HepG2 (cell line): ENCODE results near the gene BCAM. TPM values are rescaled to one million over a fixed set of nuclear protein-coding genes. Genes with fewer than 3 reads are reported as not detected.

Experiments
- CBFB ChIP-seq: sonication (generic); formaldehyde crosslinking; IDR thresholded peaks from 2 replicates; pipeline ENCODE4 v1.4.0; 2020; ENCODE audit warnings: missing genetic modification reagents
- GZF1 ChIP-seq: sonication (generic); formaldehyde crosslinking; IDR thresholded peaks from 2 replicates; pipeline ENCODE4 v1.5.1; 2020; ENCODE audit warnings: mild to moderate bottlenecking, missing genetic modification reagents
- HIVEP1 ChIP-seq: sonication (generic); formaldehyde crosslinking; IDR thresholded peaks from 2 replicates; pipeline ENCODE4 v1.4.0; 2020; ENCODE audit warnings: mild to moderate bottlenecking, missing genetic modification reagents
- HNRNPH1 ChIP-seq: fragments of 200-400 bp; formaldehyde crosslinking; optimal IDR thresholded peaks from 2 replicates; pipeline ENCODE3; 2017; ENCODE audit warnings: mild to moderate bottlenecking, low read depth, low read length
- KDM1A ChIP-seq: IDR thresholded peaks from 2 replicates; pipeline ENCODE4 v1.6.1; 2016; ENCODE audit warnings: missing compliant biosample characterization
- MED8 ChIP-seq: sonication (generic); formaldehyde crosslinking; IDR thresholded peaks from 2 replicates; pipeline ENCODE4 v1.8.1; 2023; ENCODE audit warnings: mild to moderate bottlenecking, missing genetic modification reagents; ENCODE audit not compliant: insufficient replicate concordance
- NAIF1 ChIP-seq: sonication (generic); formaldehyde crosslinking; IDR thresholded peaks from 2 replicates; pipeline ENCODE4 v1.5.0; 2020; ENCODE audit warnings: mild to moderate bottlenecking, missing genetic modification reagents, borderline replicate concordance
- SMAD3 ChIP-seq: sonication (generic); formaldehyde crosslinking; IDR thresholded peaks from 2 replicates; pipeline ENCODE4 v1.4.0; 2020; ENCODE audit warnings: missing genetic modification reagents
- SRF ChIP-seq: IDR thresholded peaks from 2 replicates; pipeline ENCODE4 v1.6.1; 2011; ENCODE audit warnings: mild to moderate bottlenecking, low read depth, low read length, moderate library complexity
- TRIM24 ChIP-seq: sonication (generic); formaldehyde crosslinking; IDR thresholded peaks from 2 replicates; pipeline ENCODE4 v1.8.0; 2022; ENCODE audit warnings: mild to moderate bottlenecking, missing genetic modification reagents
- ZFAT ChIP-seq: sonication (generic); formaldehyde crosslinking; conservative IDR thresholded peaks from 2 replicates; pipeline ENCODE4 v1.8.1; 2023; ENCODE audit warnings: missing genetic modification reagents, inconsistent platforms
- ZNF337 ChIP-seq: sonication (generic); formaldehyde crosslinking; IDR thresholded peaks from 2 replicates; pipeline ENCODE4 v1.5.1; 2020; ENCODE audit warnings: missing genetic modification reagents, low read depth, mild to moderate bottlenecking, borderline replicate concordance
- ZNF343 ChIP-seq: sonication (generic); formaldehyde crosslinking; IDR thresholded peaks from 2 replicates; pipeline ENCODE4 v1.4.0; 2020; ENCODE audit warnings: mild to moderate bottlenecking, missing genetic modification reagents
- ZNF589 ChIP-seq: sonication (generic); formaldehyde crosslinking; conservative IDR thresholded peaks from 2 replicates; pipeline ENCODE4 v1.8.0; 2022; ENCODE audit warnings: mild to moderate bottlenecking, moderate library complexity, missing genetic modification reagents
- ZNF598 ChIP-seq: sonication (generic); formaldehyde crosslinking; IDR thresholded peaks from 2 replicates; pipeline ENCODE4 v1.5.1; 2020; ENCODE audit warnings: mild to moderate bottlenecking, missing genetic modification reagents, borderline replicate concordance
- polyA plus RNA-seq, 8 experiments: library from polyadenylated mRNA; depleted of rRNA in 3 of 8; stranded (reverse) in 7 of 8; unstranded in 1 of 8; fragments of >200 nt; fragmentation: Illumina TruSeq in 4 of 8; extraction: Trizol in 4 of 8; gene quantifications; 2 replicates each; pipeline versions ENCODE4 v1.2.1 to v1.2.3, GENCODE V29; 2011 to 2016; ENCODE audit warnings: low read depth in 4 of 8, missing spikeins in 1 of 8, mixed read lengths in 1 of 8; ENCODE audit not compliant: insufficient read depth in 1 of 8
- total RNA-seq, 5 experiments: library from RNA; depleted of rRNA; stranded (reverse); fragments of >200 nt; fragmentation: Illumina TruSeq; extraction: Trizol; gene quantifications; 2 replicates each; pipeline ENCODE4 v1.2.3, GENCODE V29; 2016; ENCODE audit warnings: low read depth in 1 of 5
- TF ChIP-seq, protein P1 (sequence below): sonication (generic); formaldehyde crosslinking; IDR thresholded peaks from 2 replicates; pipeline ENCODE4 v1.5.1; 2020; ENCODE audit warnings: missing genetic modification reagents, mild to moderate bottlenecking, borderline replicate concordance
- TF ChIP-seq, protein P2 (sequence below): sonication (generic); formaldehyde crosslinking; IDR thresholded peaks from 2 replicates; pipeline ENCODE4 v1.5.0; 2020; ENCODE audit warnings: mild to moderate bottlenecking, missing genetic modification reagents, moderate library complexity
- TF ChIP-seq, protein P3 (sequence below): sonication (generic); formaldehyde crosslinking; IDR thresholded peaks from 2 replicates; pipeline ENCODE4 v1.5.0; 2020; ENCODE audit warnings: mild to moderate bottlenecking, missing genetic modification reagents, borderline replicate concordance
- TF ChIP-seq, protein P4 (sequence below), 2 experiments: fragments of 450-650 bp in 1 of 2; sonication (generic) in 1 of 2; formaldehyde crosslinking; IDR thresholded peaks; 2 replicates each; pipeline versions ENCODE4 v1.5.0 to v1.8.0; 2020 to 2022; ENCODE audit warnings: mild to moderate bottlenecking in 1 of 2, missing genetic modification reagents in 1 of 2

BCAM gene
- total and polyA plus RNA-seq, 2 of the 13 experiments (the other 11 are each of a cell fraction or from before 2014, with no cell fraction given) = 51.2 to 62.7 TPM

DNA sequence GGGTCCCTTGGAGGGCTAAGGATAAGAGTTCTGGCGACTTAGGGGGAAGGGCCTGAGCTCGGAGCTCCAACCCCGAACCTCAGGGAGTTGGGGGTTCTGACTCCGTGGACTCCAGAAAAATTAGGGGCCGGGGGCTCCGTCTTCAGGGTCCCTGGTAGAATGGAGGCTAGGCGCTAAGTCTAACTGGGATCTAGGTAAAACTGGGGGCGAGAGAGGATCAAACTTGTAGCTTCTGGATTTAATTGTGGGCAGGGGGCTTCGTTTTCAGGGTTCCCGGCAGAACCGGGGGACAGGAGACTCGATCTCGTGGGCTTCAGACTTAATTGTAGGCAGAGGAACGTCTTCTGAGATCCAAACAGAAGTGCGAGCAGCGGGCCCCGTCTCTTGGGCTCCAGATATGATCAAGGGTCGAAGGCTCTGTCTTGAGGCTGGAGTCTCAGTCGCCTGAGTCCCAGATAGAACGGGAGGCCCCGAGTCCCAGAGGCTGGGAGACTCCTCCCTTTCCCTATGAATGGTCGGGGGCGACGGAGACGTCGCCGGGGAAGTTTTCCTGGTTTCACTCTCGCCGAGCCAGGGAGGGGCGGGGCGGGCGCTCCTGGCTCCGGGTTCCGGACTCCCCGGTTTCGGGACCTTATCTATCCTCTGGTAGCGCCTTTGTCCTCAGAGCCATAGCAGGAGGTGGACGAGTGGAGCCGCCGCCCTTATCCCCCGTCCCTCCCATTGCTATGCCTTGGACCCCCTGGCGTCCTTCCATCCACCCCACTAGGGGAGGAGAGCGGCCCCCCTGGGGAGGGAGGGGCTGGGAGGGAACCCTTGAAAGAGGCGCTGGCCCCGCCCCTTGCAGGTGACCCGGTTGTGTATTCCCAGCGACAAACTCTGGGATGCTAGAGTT, 38.5 kb downstream of the BCAM start (continued):
- TF ChIP-seq ZNF343 (CRISPR knock-in tag) (no peak), HIVEP1 (CRISPR knock-in tag) (peak; percentile 24; the same call in 1 of the 2 replicates), ZNF598 (no peak), SMAD3 (CRISPR knock-in tag) (no peak), SRF (no peak), NAIF1 (CRISPR knock-in tag) (no peak), TRIM24 (CRISPR knock-in tag) (no peak), CBFB (no peak), MED8 (CRISPR knock-in tag) (no peak), ZFAT (no peak), ZNF589 (CRISPR knock-in tag) (no peak), HNRNPH1 (no peak), ZNF337 (CRISPR knock-in tag) (no peak), KDM1A (CRISPR knock-in tag) (no peak), GZF1 (CRISPR knock-in tag) (no peak)
- TF ChIP-seq, protein P1, sequence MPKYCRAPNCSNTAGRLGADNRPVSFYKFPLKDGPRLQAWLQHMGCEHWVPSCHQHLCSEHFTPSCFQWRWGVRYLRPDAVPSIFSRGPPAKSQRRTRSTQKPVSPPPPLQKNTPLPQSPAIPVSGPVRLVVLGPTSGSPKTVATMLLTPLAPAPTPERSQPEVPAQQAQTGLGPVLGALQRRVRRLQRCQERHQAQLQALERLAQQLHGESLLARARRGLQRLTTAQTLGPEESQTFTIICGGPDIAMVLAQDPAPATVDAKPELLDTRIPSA = no peak
- TF ChIP-seq, protein P2, sequence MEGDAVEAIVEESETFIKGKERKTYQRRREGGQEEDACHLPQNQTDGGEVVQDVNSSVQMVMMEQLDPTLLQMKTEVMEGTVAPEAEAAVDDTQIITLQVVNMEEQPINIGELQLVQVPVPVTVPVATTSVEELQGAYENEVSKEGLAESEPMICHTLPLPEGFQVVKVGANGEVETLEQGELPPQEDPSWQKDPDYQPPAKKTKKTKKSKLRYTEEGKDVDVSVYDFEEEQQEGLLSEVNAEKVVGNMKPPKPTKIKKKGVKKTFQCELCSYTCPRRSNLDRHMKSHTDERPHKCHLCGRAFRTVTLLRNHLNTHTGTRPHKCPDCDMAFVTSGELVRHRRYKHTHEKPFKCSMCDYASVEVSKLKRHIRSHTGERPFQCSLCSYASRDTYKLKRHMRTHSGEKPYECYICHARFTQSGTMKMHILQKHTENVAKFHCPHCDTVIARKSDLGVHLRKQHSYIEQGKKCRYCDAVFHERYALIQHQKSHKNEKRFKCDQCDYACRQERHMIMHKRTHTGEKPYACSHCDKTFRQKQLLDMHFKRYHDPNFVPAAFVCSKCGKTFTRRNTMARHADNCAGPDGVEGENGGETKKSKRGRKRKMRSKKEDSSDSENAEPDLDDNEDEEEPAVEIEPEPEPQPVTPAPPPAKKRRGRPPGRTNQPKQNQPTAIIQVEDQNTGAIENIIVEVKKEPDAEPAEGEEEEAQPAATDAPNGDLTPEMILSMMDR (CRISPR knock-in tag) = no peak
- TF ChIP-seq, protein P3, sequence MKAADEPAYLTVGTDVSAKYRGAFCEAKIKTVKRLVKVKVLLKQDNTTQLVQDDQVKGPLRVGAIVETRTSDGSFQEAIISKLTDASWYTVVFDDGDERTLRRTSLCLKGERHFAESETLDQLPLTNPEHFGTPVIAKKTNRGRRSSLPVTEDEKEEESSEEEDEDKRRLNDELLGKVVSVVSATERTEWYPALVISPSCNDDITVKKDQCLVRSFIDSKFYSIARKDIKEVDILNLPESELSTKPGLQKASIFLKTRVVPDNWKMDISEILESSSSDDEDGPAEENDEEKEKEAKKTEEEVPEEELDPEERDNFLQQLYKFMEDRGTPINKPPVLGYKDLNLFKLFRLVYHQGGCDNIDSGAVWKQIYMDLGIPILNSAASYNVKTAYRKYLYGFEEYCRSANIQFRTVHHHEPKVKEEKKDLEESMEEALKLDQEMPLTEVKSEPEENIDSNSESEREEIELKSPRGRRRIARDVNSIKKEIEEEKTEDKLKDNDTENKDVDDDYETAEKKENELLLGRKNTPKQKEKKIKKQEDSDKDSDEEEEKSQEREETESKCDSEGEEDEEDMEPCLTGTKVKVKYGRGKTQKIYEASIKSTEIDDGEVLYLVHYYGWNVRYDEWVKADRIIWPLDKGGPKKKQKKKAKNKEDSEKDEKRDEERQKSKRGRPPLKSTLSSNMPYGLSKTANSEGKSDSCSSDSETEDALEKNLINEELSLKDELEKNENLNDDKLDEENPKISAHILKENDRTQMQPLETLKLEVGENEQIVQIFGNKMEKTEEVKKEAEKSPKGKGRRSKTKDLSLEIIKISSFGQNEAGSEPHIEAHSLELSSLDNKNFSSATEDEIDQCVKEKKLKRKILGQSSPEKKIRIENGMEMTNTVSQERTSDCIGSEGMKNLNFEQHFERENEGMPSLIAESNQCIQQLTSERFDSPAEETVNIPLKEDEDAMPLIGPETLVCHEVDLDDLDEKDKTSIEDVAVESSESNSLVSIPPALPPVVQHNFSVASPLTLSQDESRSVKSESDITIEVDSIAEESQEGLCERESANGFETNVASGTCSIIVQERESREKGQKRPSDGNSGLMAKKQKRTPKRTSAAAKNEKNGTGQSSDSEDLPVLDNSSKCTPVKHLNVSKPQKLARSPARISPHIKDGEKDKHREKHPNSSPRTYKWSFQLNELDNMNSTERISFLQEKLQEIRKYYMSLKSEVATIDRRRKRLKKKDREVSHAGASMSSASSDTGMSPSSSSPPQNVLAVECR (CRISPR knock-in tag) = no peak; the same call in 1 of the 2 replicates
- TF ChIP-seq, protein P4, sequence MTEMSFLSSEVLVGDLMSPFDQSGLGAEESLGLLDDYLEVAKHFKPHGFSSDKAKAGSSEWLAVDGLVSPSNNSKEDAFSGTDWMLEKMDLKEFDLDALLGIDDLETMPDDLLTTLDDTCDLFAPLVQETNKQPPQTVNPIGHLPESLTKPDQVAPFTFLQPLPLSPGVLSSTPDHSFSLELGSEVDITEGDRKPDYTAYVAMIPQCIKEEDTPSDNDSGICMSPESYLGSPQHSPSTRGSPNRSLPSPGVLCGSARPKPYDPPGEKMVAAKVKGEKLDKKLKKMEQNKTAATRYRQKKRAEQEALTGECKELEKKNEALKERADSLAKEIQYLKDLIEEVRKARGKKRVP (CRISPR knock-in tag; IDR thresholded peaks at IDR 0.05) = no peak
